ENCODE results near the gene PPP1R1A. TPM values are rescaled to one million over a fixed set of nuclear protein-coding genes. Genes with fewer than 3 reads are reported as not detected.

The PPP1R1A gene
- total RNA-seq, 4 donors from 2014 or later: 115 to 168 (median 145) TPM

DNA sequence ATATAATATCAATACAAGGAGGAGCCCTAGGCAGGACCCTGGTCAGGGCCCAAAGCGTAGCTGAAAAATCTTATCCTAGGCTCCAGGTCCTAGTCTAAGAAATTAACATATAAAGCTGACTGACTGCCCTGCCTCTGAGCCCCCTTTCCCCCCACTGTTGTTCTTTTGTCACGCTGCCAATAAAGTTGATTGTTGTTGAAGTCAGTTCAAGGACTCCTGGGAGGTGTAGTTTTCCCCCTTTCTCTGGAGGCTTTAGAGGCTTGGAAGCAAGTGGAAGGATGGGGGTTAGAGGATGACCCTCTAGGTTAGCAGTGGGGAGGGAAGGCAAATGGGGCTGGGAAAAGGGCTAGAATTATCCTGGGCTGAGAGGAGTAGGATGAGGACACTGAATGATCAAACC is 3.2 kb downstream of the PPP1R1A start:
- ATAC-seq (ENCODE audit: low FRiP score): no peak
- no peak for DNase-seq (ENCODE audit: low spot score)
- TF ChIP-seq, protein P1, sequence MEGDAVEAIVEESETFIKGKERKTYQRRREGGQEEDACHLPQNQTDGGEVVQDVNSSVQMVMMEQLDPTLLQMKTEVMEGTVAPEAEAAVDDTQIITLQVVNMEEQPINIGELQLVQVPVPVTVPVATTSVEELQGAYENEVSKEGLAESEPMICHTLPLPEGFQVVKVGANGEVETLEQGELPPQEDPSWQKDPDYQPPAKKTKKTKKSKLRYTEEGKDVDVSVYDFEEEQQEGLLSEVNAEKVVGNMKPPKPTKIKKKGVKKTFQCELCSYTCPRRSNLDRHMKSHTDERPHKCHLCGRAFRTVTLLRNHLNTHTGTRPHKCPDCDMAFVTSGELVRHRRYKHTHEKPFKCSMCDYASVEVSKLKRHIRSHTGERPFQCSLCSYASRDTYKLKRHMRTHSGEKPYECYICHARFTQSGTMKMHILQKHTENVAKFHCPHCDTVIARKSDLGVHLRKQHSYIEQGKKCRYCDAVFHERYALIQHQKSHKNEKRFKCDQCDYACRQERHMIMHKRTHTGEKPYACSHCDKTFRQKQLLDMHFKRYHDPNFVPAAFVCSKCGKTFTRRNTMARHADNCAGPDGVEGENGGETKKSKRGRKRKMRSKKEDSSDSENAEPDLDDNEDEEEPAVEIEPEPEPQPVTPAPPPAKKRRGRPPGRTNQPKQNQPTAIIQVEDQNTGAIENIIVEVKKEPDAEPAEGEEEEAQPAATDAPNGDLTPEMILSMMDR (IDR thresholded peaks at IDR 0.05): no peak

DNA sequence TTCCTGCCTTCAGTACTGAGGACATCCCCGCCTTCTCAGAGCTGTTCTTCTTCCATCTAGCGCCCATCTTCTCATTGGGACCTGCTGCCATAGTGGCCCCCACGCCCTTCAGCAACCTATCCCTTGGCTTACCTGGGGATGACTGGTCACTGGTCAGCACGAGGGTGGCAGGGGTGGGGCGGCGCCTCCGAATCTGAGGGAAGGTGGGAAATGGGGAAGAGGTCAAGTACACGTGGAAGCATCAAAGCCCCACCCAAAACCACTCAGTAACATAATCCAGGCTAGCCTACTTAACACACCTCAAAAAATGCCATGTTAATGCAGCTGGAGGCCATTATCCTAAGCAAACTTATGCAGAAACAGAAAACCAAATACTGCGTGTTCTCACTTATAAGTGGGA is 4.3 kb downstream of the PPP1R1A start:
- DNase-seq (ENCODE audit: low spot score) (no peak), ATAC-seq (ENCODE audit: low FRiP score) (no peak)
- TF ChIP-seq, protein P1 (IDR thresholded peaks at IDR 0.05): no peak

DNA sequence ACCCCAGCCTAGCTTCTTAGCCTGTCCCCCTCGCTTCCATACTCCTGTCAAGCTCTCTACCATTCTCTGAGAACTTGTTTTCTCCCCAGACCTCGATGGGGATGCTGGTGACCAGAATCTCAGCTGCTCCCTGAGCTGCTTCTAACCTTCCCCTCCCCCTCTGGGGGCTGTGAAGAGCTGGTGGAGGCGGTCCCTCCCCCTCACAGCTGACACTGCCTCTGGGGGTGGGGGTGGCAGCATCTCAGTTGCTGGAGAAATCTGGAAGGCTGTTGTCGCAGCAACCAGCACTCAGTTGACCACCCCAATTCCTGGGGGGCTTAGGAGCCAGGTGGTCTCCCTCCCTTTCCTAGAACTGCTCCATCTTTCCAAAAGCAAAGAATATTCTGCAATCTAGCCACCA is 4.7 kb downstream of the PPP1R1A start:
- ATAC-seq (ENCODE audit: low FRiP score) (no peak), DNase-seq (ENCODE audit: low spot score) (no peak)
- TF ChIP-seq, protein P1 (IDR thresholded peaks at IDR 0.05): no peak

- TF ChIP-seq, protein P1 (IDR thresholded peaks at IDR 0.05): no peak
- no peak for DNase-seq (ENCODE audit: low spot score)
- ATAC-seq (ENCODE audit: low FRiP score): no peak
These were observed 7.0 kb downstream of the PPP1R1A start for GRCh38 chr12:54581412-54581811.

GRCh38 chr12:54579696-54580333 is 8.6 kb downstream of the PPP1R1A start:
- TF ChIP-seq, protein P1 (IDR thresholded peaks at IDR 0.05): peak in 2 of 3 donors; percentile 58 to 96
- peak; percentile 93 for DNase-seq (ENCODE audit: low spot score)
- peak; percentile 91 for ATAC-seq (ENCODE audit: low FRiP score)

DNA sequence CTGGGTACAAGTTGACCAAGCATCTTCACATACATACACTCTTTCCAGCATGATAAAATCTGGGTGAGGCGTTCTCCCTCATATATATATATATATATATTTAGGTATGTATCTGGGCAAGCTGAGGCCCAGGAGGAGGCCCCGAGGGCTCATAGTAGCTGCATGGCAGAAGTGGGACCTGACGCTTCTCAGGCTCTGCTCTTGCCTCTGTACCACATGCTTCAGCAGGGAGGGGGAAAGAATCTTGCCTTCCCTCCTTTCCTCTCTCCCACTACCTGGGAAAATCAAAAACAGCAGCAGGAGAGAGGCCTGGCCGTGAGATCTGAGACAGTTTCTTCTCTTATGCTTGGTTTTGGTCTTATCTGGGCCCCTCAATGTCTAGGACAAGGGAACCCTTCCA is 9.2 kb downstream of the PPP1R1A start:
- no peak for DNase-seq (ENCODE audit: low spot score)
- peak; percentile 12 for ATAC-seq (ENCODE audit: low FRiP score)
- TF ChIP-seq, protein P1 (IDR thresholded peaks at IDR 0.05): no peak

DNA sequence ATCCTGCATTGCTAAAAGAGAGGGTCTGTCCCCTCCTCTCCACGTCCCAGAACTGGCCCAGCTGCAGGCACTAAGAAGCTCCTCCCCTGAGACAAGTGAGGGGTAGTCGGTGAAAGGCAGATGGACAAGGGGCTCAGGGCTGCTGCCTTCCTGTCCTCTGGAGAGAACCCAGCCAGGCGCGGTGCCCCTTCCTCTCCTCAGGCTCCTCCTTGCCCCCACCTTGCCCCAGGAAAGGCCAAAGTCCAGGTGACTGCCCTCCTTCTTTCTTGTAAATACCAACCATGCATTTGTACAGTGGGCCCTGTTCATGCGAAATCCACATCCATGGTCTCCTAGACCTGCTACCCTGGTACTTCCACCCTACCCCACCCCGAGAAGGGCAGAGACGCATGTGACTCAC is 9.7 kb downstream of the PPP1R1A start:
- ATAC-seq (ENCODE audit: low FRiP score) (no peak), DNase-seq (ENCODE audit: low spot score) (no peak)
- TF ChIP-seq, protein P1 (IDR thresholded peaks at IDR 0.05): no peak

Measured in omental fat pad (tissue), 4 donors.